ENCODE measurements around the gene ZWINT. TPM values are rescaled to one million over a fixed set of nuclear protein-coding genes. Genes with fewer than 3 reads are reported as not detected.

Gene ZWINT
- total RNA-seq, 4 donors from 2014 or later: 1.0 to 4.9 (median 3.9) TPM

DNA sequence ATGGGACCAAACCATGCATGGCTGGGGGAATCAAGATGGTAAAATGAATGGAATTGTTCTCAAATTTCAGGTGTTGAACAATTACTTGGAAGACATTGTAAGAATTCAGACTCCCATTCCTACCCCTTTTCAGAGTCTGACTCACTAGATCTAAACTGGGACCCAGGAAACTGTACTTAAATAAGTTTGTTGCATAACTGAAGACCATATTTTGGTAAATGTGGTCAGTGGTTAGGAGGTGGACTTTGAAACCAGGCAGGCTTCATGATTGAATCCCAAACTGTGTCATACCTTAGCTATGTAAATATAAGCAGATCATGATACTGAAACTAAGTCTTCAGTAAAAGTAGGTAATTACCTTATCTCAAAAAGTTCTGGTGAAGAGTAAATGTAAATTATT is 41.7 kb downstream of the ZWINT start:
- TF ChIP-seq, protein P1, sequence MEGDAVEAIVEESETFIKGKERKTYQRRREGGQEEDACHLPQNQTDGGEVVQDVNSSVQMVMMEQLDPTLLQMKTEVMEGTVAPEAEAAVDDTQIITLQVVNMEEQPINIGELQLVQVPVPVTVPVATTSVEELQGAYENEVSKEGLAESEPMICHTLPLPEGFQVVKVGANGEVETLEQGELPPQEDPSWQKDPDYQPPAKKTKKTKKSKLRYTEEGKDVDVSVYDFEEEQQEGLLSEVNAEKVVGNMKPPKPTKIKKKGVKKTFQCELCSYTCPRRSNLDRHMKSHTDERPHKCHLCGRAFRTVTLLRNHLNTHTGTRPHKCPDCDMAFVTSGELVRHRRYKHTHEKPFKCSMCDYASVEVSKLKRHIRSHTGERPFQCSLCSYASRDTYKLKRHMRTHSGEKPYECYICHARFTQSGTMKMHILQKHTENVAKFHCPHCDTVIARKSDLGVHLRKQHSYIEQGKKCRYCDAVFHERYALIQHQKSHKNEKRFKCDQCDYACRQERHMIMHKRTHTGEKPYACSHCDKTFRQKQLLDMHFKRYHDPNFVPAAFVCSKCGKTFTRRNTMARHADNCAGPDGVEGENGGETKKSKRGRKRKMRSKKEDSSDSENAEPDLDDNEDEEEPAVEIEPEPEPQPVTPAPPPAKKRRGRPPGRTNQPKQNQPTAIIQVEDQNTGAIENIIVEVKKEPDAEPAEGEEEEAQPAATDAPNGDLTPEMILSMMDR (IDR thresholded peaks at IDR 0.05): no peak
- no peak for DNase-seq (ENCODE audit: low spot score)
- no peak for ATAC-seq (ENCODE audit: low FRiP score)

DNA sequence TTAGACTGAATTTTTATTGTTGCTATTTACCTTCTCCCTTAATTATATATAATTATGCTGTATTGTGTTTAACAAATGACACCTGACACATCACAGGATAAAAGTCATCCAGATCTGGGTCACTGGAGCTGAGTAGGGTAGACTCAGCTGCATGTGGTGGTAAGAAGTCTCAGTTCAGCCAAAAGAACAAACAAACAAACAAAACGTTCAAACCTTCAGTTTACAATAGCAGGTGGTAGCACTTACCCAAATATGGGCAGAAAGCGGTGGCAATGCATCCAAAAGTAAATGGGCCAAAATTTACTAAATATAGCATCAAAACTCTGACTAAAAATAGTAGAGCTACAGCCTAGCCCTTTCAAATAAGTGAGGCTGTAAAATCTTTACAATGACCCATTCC is 42.2 kb downstream of the ZWINT start:
- no peak for ATAC-seq (ENCODE audit: low FRiP score)
- TF ChIP-seq, protein P1 (IDR thresholded peaks at IDR 0.05): no peak

DNA sequence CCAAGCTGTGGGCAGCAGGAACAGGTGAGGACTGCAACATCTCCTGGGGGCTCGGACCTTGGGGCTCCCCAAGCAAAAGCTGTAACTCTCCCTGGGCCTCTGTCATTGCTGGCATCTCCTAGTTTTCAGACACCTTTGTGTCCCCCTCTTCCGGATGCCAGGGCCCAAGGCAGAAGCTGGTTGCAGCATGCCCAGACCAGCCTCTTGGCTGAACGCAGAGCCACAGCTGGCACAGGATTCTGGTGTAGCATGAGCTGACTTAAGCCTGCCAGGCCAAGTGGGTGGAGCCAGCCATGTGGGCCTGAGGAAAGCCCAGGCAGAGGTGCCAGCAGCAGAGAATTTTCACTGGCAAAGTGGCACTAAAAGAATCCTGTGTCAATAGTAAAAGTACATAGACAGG is 43.5 kb downstream of the ZWINT start:
- TF ChIP-seq, protein P1 (IDR thresholded peaks at IDR 0.05): no peak
- ATAC-seq (ENCODE audit: low FRiP score): no peak
- no peak for DNase-seq (ENCODE audit: low spot score)

More for the DNA sequence above, 42.2 kb downstream of the ZWINT start:
- DNase-seq (ENCODE audit: low spot score): no peak

DNA sequence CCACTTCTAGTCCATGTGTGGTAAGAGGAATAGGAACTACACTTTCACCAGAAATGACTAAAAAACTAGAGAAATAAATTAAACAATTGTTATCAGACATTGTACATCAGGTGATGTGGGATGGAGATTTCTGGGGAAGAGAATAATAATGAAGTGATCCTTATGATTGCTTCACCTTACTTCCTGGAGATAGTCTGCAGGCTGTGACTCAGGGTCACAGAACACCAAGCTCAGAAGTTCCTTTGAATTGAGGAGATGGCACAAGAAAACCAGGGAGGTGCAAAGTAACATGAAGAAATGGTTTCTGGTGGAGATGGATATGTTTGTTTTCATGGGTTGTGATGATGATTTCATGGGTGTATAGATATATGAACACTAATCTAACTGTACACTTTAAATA is 44.5 kb downstream of the ZWINT start:
- ATAC-seq (ENCODE audit: low FRiP score) (no peak), DNase-seq (ENCODE audit: low spot score) (no peak)
- TF ChIP-seq, protein P1 (IDR thresholded peaks at IDR 0.05): no peak
